HepG2 (cell line): Measurements from ENCODE around the gene PMVK. TPM values are rescaled to one million over a fixed set of nuclear protein-coding genes. Genes with fewer than 3 reads are reported as not detected.

Source experiments
- BCL6 ChIP-seq: IDR thresholded peaks from 2 replicates; pipeline ENCODE4 v1.6.1; 2016; ENCODE audit warnings: missing genetic modification reagents, missing compliant biosample characterization
- IRF2 ChIP-seq: IDR thresholded peaks from 2 replicates; pipeline ENCODE4 v1.6.1; 2018; ENCODE audit warnings: missing genetic modification reagents, missing compliant biosample characterization
- KLF11 ChIP-seq: IDR thresholded peaks from 2 replicates; pipeline ENCODE4 v1.6.1; 2016; ENCODE audit warnings: missing compliant biosample characterization
- KMT2A ChIP-seq: sonication (generic); formaldehyde crosslinking; IDR thresholded peaks from 2 replicates; pipeline ENCODE4 v1.4.0; 2020; ENCODE audit warnings: missing genetic modification reagents
- PHF20 ChIP-seq: sonication (generic); formaldehyde crosslinking; IDR thresholded peaks from 2 replicates; pipeline ENCODE4 v1.5.0; 2020; ENCODE audit warnings: mild to moderate bottlenecking, missing genetic modification reagents
- PLRG1 ChIP-seq: fragments of 450-650 bp; conservative IDR thresholded peaks from 2 replicates; pipeline ENCODE4 v1.6.1; 2016
- RNF2 ChIP-seq: fragments of 450-650 bp; conservative IDR thresholded peaks from 2 replicates; pipeline ENCODE4 v1.6.1; 2016; ENCODE audit warnings: low read depth
- SMYD3 ChIP-seq: sonication (generic); formaldehyde crosslinking; IDR thresholded peaks from 2 replicates; pipeline ENCODE4 v1.8.1; 2023; ENCODE audit warnings: mild to moderate bottlenecking, missing genetic modification reagents
- TCF7L2 ChIP-seq: IDR thresholded peaks from 2 replicates; pipeline ENCODE4 v1.6.1; 2011; ENCODE audit warnings: mild to moderate bottlenecking, low read depth, low read length, moderate library complexity
- ZBTB7A ChIP-seq: sonication (generic); formaldehyde crosslinking; IDR thresholded peaks from 2 replicates; pipeline ENCODE4 v1.8.0; 2022; ENCODE audit warnings: mild to moderate bottlenecking, missing genetic modification reagents
- ZBTB7B ChIP-seq: sonication (generic); formaldehyde crosslinking; IDR thresholded peaks from 2 replicates; pipeline ENCODE4 v1.4.0; 2020; ENCODE audit warnings: missing genetic modification reagents
- ZC3H13 ChIP-seq: sonication (generic); formaldehyde crosslinking; IDR thresholded peaks from 2 replicates; pipeline ENCODE4 v1.8.1; 2023; ENCODE audit warnings: mild to moderate bottlenecking, missing genetic modification reagents, moderate library complexity
- ZNF224 ChIP-seq: sonication (generic); formaldehyde crosslinking; IDR thresholded peaks from 2 replicates; pipeline ENCODE4 v1.5.0; 2020; ENCODE audit warnings: mild to moderate bottlenecking, missing genetic modification reagents
- ZNF225 ChIP-seq: sonication (generic); formaldehyde crosslinking; IDR thresholded peaks from 2 replicates; pipeline ENCODE4 v1.4.0; 2020; ENCODE audit warnings: mild to moderate bottlenecking, missing genetic modification reagents
- ZNF234 ChIP-seq: sonication (generic); formaldehyde crosslinking; conservative IDR thresholded peaks from 2 replicates; pipeline ENCODE4 v1.5.1; 2020; ENCODE audit warnings: mild to moderate bottlenecking, missing genetic modification reagents
- ZNF282 ChIP-seq: fragments of 450-650 bp; IDR thresholded peaks from 2 replicates; pipeline ENCODE4 v1.6.1; 2018; ENCODE audit not compliant: partially characterized antibody
- ZNF446 ChIP-seq: sonication (generic); formaldehyde crosslinking; IDR thresholded peaks from 2 replicates; pipeline ENCODE4 v1.5.0; 2020; ENCODE audit warnings: mild to moderate bottlenecking, missing genetic modification reagents
- ZNF549 ChIP-seq: sonication (generic); formaldehyde crosslinking; IDR thresholded peaks from 2 replicates; pipeline ENCODE4 v1.5.0; 2020; ENCODE audit warnings: missing genetic modification reagents
- ZSCAN25 ChIP-seq: sonication (generic); formaldehyde crosslinking; IDR thresholded peaks from 2 replicates; pipeline ENCODE4 v1.8.0; 2022; ENCODE audit warnings: mild to moderate bottlenecking, missing genetic modification reagents
- polyA plus RNA-seq, 8 experiments: library from polyadenylated mRNA; depleted of rRNA in 3 of 8; stranded (reverse) in 7 of 8; unstranded in 1 of 8; fragments of >200 nt; fragmentation: Illumina TruSeq in 4 of 8; extraction: Trizol in 4 of 8; gene quantifications; 2 replicates each; pipeline versions ENCODE4 v1.2.1 to v1.2.3, GENCODE V29; 2011 to 2016; ENCODE audit warnings: low read depth in 4 of 8, missing spikeins in 1 of 8, mixed read lengths in 1 of 8; ENCODE audit not compliant: insufficient read depth in 1 of 8
- total RNA-seq, 5 experiments: library from RNA; depleted of rRNA; stranded (reverse); fragments of >200 nt; fragmentation: Illumina TruSeq; extraction: Trizol; gene quantifications; 2 replicates each; pipeline ENCODE4 v1.2.3, GENCODE V29; 2016; ENCODE audit warnings: low read depth in 1 of 5
- TF ChIP-seq, protein P1 (sequence below), 2 experiments: sonication (generic) in 1 of 2; formaldehyde crosslinking in 1 of 2; IDR thresholded peaks; 2 replicates each; pipeline versions ENCODE4 v1.4.0 to v1.6.1; 2018 to 2020; ENCODE audit warnings: missing genetic modification reagents in 2 of 2, borderline replicate concordance in 1 of 2, low read depth in 1 of 2, mild to moderate bottlenecking in 1 of 2, missing biosample characterization in 1 of 2
- TF ChIP-seq, protein P2 (sequence below): sonication (generic); formaldehyde crosslinking; IDR thresholded peaks from 2 replicates; pipeline ENCODE4 v1.5.0; 2020; ENCODE audit warnings: missing genetic modification reagents
- TF ChIP-seq, protein P3 (sequence below): sonication (generic); formaldehyde crosslinking; IDR thresholded peaks from 2 replicates; pipeline ENCODE4 v1.4.0; 2020; ENCODE audit warnings: missing genetic modification reagents
- TF ChIP-seq, protein P4 (sequence below): conservative IDR thresholded peaks from 2 replicates; pipeline ENCODE4 v1.6.1; 2018; ENCODE audit warnings: missing genetic modification reagents

Gene PMVK
- total and polyA plus RNA-seq, 2 of the 13 experiments (the other 11 are each of a cell fraction or from before 2014, with no cell fraction given) = 3.9 to 12.6 TPM

DNA sequence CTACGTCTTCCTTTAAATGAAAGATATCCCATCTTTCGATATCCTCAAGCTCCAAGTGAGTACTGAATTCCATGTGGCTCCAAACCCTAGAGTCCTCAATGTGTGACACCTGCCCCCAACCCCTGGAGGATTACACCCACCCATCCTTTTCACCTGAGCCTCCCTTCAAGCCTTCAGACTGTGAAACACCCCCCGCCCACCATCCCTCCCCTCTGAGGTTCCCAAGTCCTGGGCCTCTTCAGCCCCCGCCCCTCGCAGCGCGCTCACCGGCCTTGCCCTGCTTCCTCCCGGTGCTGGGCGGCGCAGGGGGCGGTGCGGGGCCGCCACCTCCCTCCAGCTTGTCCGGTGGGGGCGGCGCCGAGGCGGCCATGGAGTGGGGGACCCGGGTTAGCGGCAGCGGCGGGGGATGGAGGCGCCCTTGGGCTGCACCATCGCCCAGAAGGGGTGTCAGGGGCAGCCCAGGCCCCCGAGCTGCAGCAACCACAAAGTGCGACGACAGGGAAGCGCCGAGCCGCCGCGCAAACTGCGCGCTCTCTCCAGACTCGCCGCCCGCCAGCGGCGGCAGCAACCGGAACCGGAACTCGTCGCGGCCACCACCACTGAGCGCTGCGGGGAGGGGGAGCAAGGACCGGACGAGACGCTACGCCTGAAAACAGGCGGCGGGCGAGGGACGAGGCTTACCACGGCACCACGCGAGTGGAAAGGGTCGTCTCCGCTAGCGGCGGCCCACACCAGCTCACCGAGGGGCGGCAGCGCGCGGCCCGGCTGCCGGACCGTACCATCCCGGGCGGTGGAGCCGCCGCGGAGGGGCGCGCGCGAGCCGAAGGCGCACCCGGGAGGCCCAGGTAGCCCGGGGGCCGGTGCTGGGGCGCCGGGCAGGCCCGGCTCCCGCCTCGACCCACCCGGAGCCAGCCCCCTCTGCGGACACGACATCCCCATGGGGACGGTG is 25.0 kb upstream of the PMVK start, which contains the start of gene PYGO2 (continued):
- peak; percentile 40; the same call in 1 of the 2 replicates for TF ChIP-seq KMT2A
- TF ChIP-seq ZNF224 (CRISPR knock-in tag) = no peak
- no peak; the same call in 1 of the 2 replicates for TF ChIP-seq RNF2
- TF ChIP-seq ZNF446 (CRISPR knock-in tag) = no peak
- TF ChIP-seq, protein P1, sequence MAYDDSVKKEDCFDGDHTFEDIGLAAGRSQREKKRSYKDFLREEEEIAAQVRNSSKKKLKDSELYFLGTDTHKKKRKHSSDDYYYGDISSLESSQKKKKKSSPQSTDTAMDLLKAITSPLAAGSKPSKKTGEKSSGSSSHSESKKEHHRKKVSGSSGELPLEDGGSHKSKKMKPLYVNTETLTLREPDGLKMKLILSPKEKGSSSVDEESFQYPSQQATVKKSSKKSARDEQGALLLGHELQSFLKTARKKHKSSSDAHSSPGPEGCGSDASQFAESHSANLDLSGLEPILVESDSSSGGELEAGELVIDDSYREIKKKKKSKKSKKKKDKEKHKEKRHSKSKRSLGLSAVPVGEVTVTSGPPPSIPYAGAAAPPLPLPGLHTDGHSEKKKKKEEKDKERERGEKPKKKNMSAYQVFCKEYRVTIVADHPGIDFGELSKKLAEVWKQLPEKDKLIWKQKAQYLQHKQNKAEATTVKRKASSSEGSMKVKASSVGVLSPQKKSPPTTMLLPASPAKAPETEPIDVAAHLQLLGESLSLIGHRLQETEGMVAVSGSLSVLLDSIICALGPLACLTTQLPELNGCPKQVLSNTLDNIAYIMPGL (CRISPR knock-in tag; IDR thresholded peaks at IDR 0.05; ENCODE audit: borderline replicate concordance in 1 of 2, low read depth in 1 of 2) = peak; percentile 41 to 96; a peak in 3 of 4 replicates
- TF ChIP-seq ZSCAN25 (CRISPR knock-in tag) = 0 out of 2 replicates have a peak, but pooled peaks have one; percentile 24
- peak; percentile 67 for TF ChIP-seq IRF2 (CRISPR knock-in tag)
- TF ChIP-seq PLRG1 = no peak
- TF ChIP-seq, protein P2, sequence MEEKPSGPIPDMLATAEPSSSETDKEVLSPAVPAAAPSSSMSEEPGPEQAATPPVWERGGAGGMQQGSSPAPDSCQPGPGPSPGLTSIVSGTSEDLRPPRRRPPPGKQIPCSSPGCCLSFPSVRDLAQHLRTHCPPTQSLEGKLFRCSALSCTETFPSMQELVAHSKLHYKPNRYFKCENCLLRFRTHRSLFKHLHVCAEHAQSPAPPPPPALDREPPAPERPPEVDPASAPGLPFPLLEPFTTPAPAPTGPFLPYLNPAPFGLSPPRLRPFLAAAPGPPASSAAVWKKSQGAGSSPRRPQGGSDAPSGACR = peak; percentile 91; the same call in 1 of the 2 replicates
- 0 out of 2 replicates have a peak, but pooled peaks have one; percentile 33 for TF ChIP-seq ZNF549
- no peak; the same call in 1 of the 2 replicates for TF ChIP-seq ZNF234
- TF ChIP-seq SMYD3 (CRISPR knock-in tag) = no peak
- TF ChIP-seq ZC3H13 = peak; percentile 94
- TF ChIP-seq ZBTB7B (CRISPR knock-in tag) = peak; percentile 55
- TF ChIP-seq PHF20 (CRISPR knock-in tag) = peak; percentile 73
- peak; percentile 53 for TF ChIP-seq ZBTB7A (CRISPR knock-in tag)
- TF ChIP-seq ZNF225 (CRISPR knock-in tag) = no peak
- TF ChIP-seq TCF7L2 = no peak
- no peak for TF ChIP-seq ZNF282
- TF ChIP-seq BCL6 (CRISPR knock-in tag) = peak; percentile 24; the same call in 1 of the 2 replicates
- TF ChIP-seq, protein P3, sequence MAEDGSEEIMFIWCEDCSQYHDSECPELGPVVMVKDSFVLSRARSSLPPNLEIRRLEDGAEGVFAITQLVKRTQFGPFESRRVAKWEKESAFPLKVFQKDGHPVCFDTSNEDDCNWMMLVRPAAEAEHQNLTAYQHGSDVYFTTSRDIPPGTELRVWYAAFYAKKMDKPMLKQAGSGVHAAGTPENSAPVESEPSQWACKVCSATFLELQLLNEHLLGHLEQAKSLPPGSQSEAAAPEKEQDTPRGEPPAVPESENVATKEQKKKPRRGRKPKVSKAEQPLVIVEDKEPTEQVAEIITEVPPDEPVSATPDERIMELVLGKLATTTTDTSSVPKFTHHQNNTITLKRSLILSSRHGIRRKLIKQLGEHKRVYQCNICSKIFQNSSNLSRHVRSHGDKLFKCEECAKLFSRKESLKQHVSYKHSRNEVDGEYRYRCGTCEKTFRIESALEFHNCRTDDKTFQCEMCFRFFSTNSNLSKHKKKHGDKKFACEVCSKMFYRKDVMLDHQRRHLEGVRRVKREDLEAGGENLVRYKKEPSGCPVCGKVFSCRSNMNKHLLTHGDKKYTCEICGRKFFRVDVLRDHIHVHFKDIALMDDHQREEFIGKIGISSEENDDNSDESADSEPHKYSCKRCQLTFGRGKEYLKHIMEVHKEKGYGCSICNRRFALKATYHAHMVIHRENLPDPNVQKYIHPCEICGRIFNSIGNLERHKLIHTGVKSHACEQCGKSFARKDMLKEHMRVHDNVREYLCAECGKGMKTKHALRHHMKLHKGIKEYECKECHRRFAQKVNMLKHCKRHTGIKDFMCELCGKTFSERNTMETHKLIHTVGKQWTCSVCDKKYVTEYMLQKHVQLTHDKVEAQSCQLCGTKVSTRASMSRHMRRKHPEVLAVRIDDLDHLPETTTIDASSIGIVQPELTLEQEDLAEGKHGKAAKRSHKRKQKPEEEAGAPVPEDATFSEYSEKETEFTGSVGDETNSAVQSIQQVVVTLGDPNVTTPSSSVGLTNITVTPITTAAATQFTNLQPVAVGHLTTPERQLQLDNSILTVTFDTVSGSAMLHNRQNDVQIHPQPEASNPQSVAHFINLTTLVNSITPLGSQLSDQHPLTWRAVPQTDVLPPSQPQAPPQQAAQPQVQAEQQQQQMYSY (CRISPR knock-in tag) = peak; percentile 24; the same call in 1 of the 2 replicates
- TF ChIP-seq, protein P4, sequence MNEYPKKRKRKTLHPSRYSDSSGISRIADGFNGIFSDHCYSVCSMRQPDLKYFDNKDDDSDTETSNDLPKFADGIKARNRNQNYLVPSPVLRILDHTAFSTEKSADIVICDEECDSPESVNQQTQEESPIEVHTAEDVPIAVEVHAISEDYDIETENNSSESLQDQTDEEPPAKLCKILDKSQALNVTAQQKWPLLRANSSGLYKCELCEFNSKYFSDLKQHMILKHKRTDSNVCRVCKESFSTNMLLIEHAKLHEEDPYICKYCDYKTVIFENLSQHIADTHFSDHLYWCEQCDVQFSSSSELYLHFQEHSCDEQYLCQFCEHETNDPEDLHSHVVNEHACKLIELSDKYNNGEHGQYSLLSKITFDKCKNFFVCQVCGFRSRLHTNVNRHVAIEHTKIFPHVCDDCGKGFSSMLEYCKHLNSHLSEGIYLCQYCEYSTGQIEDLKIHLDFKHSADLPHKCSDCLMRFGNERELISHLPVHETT (CRISPR knock-in tag) = peak; percentile 97
- TF ChIP-seq KLF11 (CRISPR knock-in tag) = no peak
